Dendritic cell treated with granulocyte-macrophage colony-stimulating factor and Interleukin-4, amounts not matched to agents 40 ng/mL and 50 ng/mL, for 4 days (primary cell): Measurements from ENCODE around the gene FAM170A.

Experiments used
- H3K27ac Mint-ChIP-seq: one replicate; pipeline ENCODE4 v1.8.0; 2022; ENCODE audit warnings: mild to moderate bottlenecking, mixed read lengths
- H3K27me3 Mint-ChIP-seq: one replicate; pipeline ENCODE4 v1.8.0; 2022; ENCODE audit warnings: mild to moderate bottlenecking, mixed read lengths
- H3K36me3 Mint-ChIP-seq: one replicate; pipeline ENCODE4 v1.8.0; 2022; ENCODE audit warnings: low read depth, mixed read lengths
- H3K4me1 Mint-ChIP-seq: one replicate; pipeline ENCODE4 v1.8.0; 2022; ENCODE audit warnings: low read depth, mixed read lengths
- H3K4me3 Mint-ChIP-seq: one replicate; pipeline ENCODE4 v1.8.0; 2022; ENCODE audit warnings: mild to moderate bottlenecking, moderate library complexity, mixed read lengths
- H3K9me3 Mint-ChIP-seq: one replicate; pipeline ENCODE4 v1.8.0; 2022; ENCODE audit warnings: mixed read lengths
- intact Hi-C: fragments of 100-400 bp; cut with micrococcal nuclease; formaldehyde crosslinking; loops from one replicate; pipeline ENCODE4 v1.15.0; 2022

FAM170A gene

DNA sequence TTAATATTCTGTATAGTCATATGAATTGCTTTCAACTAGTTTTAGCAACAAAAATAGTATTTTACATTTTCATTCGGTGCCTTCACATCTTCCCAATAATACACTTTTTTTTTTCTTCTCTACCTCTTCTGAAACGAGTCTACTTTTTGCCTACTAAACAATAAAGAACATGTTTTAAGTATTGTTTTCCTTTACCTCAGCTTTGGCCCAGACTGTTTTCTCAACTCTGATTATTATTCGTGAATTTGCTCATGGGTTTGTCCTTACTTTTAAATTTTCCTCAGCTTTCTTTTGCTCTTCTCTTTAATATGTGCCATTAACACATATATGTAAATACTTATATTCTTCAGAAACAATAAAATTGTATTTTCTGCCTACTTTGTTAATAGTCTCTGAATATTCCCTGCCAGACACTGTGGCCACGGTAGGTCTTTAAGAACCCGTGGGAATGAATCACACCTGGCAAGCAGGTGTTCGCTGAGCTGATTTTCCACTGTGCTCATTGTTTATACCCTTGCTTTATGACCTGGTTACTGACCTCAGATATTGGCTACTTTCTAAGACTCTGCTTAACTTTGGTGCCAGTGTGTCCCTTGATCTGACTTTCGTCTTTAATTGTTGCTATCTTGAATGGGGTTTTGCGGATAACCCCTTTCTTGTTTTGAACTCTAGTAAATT lies 49.1 kb downstream of the FAM170A start:
- no peaks in the 10 kb centered on the region for H3K9me3 Mint-ChIP-seq
- H3K27me3 Mint-ChIP-seq, result peaks cover 25% of the 10 kb centered on the region
- intact Hi-C loops, result no loop called here
- peaks cover 32% of the 10 kb centered on the region for H3K4me1 Mint-ChIP-seq
- H3K36me3 Mint-ChIP-seq, result no peaks in the 10 kb centered on the region
- H3K4me3 Mint-ChIP-seq, result no peak overlapping the region
- H3K27ac Mint-ChIP-seq, result no peak overlapping the region

DNA sequence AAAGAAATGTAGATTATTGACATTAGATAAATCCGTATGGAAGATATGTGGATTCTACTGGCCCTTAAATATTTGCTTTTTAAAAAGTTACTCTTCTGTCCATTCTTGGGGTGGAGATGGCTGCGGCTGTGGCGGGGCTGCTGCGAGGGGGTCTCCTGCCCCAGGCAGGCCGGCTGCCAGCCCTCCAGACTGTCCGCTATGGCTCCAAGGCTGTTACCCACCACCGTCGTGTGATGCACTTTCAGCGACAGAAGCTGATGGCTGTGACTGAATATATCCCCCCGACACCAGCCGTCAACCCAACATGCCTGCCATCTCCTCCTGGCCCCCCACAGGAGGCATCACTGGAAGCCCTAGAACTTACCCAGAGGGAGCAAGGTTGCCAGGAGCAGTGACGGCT lies 50.7 kb downstream of the FAM170A start:
- Mint-ChIP-seq H3K27me3 (peaks cover 25% of the 10 kb centered on the region), H3K9me3 (peaks cover 10% of the 10 kb centered on the region), H3K36me3 (no peaks in the 10 kb centered on the region), H3K27ac (no peak overlapping the region), H3K4me1 (peaks cover 32% of the 10 kb centered on the region), H3K4me3 (no peak overlapping the region)
- intact Hi-C loops, result no loop called here

- Mint-ChIP-seq H3K27ac (peak overlapping the region; percentile 55), H3K9me3 (peaks cover 10% of the 10 kb centered on the region), H3K36me3 (no peaks in the 10 kb centered on the region), H3K4me1 (peaks cover 32% of the 10 kb centered on the region), H3K27me3 (peaks cover 20% of the 10 kb centered on the region), H3K4me3 (no peak overlapping the region)
- intact Hi-C loops, result no loop called here
Observed at GRCh38 chr5:119681734-119682133, 52.4 kb downstream of the FAM170A start.

- Mint-ChIP-seq H3K27me3 (peaks cover 15% of the 10 kb centered on the region), H3K4me3 (no peak overlapping the region), H3K27ac (no peak overlapping the region), H3K9me3 (peaks cover 10% of the 10 kb centered on the region), H3K36me3 (no peaks in the 10 kb centered on the region), H3K4me1 (peaks cover 32% of the 10 kb centered on the region)
- intact Hi-C loops, result no loop called here
Observed at GRCh38 chr5:119682372-119682771, 53.0 kb downstream of the FAM170A start.
